ENCODE data around the gene BTBD9.
"Not testable (repeated sequence)": the region's sequence is repeated elsewhere in the genome, so short reads cannot be mapped to it uniquely, and the experiment has no call there.

Gene BTBD9

DNA sequence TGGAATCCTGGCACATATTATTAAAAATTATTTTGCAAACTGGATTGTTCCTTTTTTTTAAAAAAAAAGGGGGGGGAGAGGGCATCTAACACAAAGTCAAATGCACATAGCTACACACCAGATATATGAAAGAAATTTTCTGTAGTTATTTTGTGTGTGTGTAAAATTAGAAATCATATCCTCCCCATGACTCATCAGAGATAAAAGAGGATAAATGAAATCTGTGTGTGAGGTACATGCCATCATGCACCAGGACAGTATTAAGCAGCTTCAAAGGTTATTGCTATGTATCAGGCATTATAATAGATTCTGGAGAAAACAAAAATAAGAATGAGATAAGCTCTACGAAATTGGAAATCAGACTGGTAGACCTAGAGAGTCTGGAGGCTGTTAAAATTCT, 5.2 kb downstream of the BTBD9 start:
- H3K4me3 Mint-ChIP-seq, result no peak overlapping the region
- peaks cover 4% of the 10 kb centered on the region for H3K9me3 Mint-ChIP-seq
- H3K36me3 Mint-ChIP-seq (ENCODE audit: low read depth), result no peaks in the 10 kb centered on the region
- no peaks in the 10 kb centered on the region for H3K27me3 Mint-ChIP-seq (ENCODE audit: low read depth)
- no peak overlapping the region for H3K27ac Mint-ChIP-seq
- peaks cover 32% of the 10 kb centered on the region for H3K4me1 Mint-ChIP-seq (ENCODE audit: low read depth)

GRCh38 chr6:38632490-38632889, 7.2 kb downstream of the BTBD9 start:
- Mint-ChIP-seq H3K27me3 (ENCODE audit: low read depth) (no peaks in the 10 kb centered on the region), H3K9me3 (peaks cover 4% of the 10 kb centered on the region), H3K4me1 (ENCODE audit: low read depth) (peaks cover 19% of the 10 kb centered on the region), H3K27ac (no peak overlapping the region), H3K36me3 (ENCODE audit: low read depth) (no peaks in the 10 kb centered on the region), H3K4me3 (no peak overlapping the region)

DNA sequence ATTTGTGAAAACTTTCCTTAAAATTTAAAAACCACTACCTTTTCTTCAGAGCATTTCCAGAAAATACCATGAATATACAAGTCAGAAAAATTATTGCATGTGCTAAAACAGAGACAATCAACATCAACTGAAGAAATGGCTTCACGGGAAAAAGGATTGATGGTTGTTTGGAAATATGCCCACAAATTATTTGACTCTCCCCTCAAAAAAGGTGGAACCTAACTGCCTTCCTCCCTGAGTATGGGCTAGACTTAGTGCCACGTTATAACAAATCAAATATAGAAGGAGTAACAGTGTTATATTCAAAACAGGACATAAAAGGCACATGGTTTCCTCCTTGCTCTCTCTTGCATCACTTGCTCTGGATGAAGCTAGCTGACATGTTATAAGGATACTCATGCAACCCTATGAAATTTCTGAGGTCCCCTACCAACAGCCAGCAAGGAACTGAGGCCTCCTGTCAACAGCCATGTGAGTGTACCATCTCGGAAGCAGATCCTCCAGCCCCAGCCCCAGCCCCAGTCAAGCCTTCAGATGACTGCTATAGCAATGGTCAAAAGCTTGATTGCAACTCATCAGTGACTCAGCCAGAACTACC, 8.4 kb downstream of the BTBD9 start:
- peaks cover 4% of the 10 kb centered on the region for H3K9me3 Mint-ChIP-seq
- no peaks in the 10 kb centered on the region for H3K27me3 Mint-ChIP-seq (ENCODE audit: low read depth)
- H3K4me1 Mint-ChIP-seq (ENCODE audit: low read depth), result peaks cover 9% of the 10 kb centered on the region
- no peak overlapping the region for H3K4me3 Mint-ChIP-seq
- no peaks in the 10 kb centered on the region for H3K36me3 Mint-ChIP-seq (ENCODE audit: low read depth)
- no peak overlapping the region for H3K27ac Mint-ChIP-seq

DNA sequence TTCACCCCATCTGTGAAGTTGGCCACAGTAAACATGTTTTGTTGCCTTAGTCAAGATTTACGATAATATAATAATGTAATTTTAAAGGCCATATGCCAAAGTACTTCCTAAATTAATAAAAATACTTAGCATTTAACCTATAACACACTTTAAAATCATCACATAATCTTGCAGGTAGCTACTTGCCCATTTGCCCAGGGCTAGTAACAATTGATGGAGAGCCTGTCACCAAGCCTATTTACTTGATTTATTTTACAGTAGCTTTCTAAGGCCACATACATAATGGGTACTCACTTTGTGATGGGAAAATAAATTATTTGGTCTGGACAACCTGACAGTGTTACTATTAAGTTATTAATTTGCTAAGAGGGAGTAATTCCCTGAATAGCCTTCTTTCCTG, 14.5 kb downstream of the BTBD9 start:
- Mint-ChIP-seq H3K4me3 (no peak overlapping the region), H3K27ac (no peak overlapping the region), H3K27me3 (ENCODE audit: low read depth) (no peaks in the 10 kb centered on the region), H3K4me1 (ENCODE audit: low read depth) (no peaks in the 10 kb centered on the region), H3K36me3 (ENCODE audit: low read depth) (no peaks in the 10 kb centered on the region), H3K9me3 (no peaks in the 10 kb centered on the region)

DNA sequence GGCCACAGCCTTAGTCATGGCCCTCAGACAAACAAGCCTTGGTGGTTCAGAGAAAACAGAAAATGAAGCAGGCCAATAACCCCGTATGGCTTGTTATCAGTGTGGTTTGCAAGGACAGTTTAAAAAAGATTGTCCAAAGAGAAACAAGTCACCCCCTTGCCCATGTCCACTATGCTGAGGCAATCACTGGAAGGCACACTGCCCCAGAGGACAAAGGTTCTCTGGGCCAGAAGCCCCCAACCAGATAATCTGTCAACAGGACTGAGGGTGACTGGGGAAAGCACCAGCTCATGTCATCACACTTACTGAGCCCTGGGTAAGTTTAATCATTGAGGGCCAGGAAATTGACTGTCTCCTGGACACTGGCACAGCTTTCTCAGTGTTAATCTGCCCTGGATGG, 20.4 kb downstream of the BTBD9 start:
- not testable (repeated sequence) for H3K36me3 Mint-ChIP-seq (ENCODE audit: low read depth); H3K27me3 Mint-ChIP-seq (ENCODE audit: low read depth); H3K4me1 Mint-ChIP-seq (ENCODE audit: low read depth); H3K27ac Mint-ChIP-seq; H3K4me3 Mint-ChIP-seq; H3K9me3 Mint-ChIP-seq

GRCh38 chr6:38618301-38618700, 21.4 kb downstream of the BTBD9 start:
- not testable (repeated sequence) for H3K27ac Mint-ChIP-seq; H3K4me3 Mint-ChIP-seq; H3K9me3 Mint-ChIP-seq; H3K36me3 Mint-ChIP-seq (ENCODE audit: low read depth); H3K4me1 Mint-ChIP-seq (ENCODE audit: low read depth); H3K27me3 Mint-ChIP-seq (ENCODE audit: low read depth)

DNA sequence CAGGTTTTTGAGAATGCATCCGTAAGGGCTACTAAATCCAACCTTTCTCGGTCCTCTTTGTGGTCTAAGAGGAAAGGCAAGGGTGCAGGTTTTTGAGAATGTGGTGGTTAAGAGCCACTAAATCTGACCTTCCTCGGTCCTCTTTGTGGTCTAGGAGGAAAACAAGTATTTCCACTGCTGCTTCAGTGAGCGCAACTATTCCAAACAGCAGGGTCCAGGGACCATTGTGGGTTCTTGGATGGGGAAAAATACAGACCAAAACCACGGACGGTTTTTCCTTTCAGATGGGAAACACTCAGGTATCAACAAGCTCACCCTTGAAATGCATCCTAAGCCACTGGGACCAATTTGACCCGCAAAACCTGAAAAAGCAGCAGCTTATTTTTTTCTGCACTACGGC, 21.9 kb downstream of the BTBD9 start:
- no peaks in the 10 kb centered on the region for H3K4me1 Mint-ChIP-seq (ENCODE audit: low read depth)
- no peaks in the 10 kb centered on the region for H3K9me3 Mint-ChIP-seq
- no peak overlapping the region for H3K4me3 Mint-ChIP-seq
- H3K27ac Mint-ChIP-seq, result no peak overlapping the region
- no peaks in the 10 kb centered on the region for H3K27me3 Mint-ChIP-seq (ENCODE audit: low read depth)
- H3K36me3 Mint-ChIP-seq (ENCODE audit: low read depth), result no peaks in the 10 kb centered on the region

DNA sequence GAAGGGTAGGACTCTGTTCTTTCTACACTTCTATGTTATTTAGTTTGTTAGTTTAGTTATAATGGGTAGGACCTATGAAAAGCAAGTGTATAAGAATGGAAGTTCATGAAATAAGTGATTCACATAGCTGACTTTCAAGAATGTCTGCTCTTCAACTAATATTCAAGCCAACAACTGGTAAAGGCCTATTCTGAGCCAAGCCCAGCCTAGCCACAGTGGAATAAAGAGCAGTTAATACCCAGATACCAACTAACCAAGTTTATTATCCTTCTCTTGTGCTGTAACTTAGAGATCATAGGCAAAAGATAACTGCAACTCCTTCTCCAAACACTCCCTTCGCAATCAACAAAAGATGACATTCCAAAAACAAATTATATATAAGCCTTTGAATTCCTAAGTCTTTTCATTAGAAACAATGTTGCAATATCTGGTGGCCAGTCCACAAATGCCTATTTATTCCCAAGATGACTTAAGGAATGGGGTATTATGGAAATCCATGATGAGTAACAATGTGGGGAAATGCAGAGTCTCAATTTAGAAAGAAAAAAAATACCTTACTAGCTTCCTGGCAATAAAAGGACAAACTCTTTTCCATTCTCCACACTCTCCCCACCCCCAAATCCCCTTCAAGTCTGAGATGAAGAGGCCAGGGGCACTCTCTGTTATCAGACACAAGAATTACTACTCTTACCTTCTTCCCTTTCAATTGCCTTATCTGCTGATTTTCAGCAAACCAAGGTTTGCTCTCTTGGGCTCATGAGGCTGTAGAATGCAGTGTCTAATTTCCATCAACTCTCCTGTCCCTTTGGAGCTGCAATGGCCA, 27.4 kb downstream of the BTBD9 start:
- Mint-ChIP-seq H3K9me3 (no peaks in the 10 kb centered on the region), H3K36me3 (ENCODE audit: low read depth) (no peaks in the 10 kb centered on the region), H3K4me1 (ENCODE audit: low read depth) (no peaks in the 10 kb centered on the region), H3K27ac (no peak overlapping the region), H3K27me3 (ENCODE audit: low read depth) (no peaks in the 10 kb centered on the region), H3K4me3 (no peak overlapping the region)

DNA sequence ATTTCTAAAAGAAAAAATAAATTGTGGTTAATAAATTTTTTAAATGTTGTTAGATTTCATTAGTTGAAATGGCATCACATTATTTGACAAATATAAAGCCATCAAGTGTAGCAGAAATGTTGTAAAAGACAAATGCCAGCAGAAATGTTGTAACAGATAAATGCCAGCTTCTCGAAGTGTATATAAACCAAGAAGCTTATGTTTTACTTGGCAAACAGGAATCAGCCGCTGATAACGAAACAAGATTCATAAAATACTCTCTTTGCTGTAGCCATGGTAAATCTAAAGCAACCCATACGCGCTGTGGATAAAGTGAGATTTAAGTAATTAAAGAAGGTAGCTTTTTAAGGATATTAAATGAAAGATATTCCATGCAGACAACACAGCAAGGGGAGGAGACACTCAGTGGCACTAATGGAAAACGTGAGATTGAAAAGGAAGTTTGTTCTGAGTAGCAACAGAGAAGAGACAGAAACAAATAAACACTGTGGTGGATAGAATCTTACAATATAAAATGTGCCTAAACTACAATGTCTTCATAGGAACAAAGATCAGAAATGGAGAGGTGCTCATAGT, 29.6 kb downstream of the BTBD9 start:
- Mint-ChIP-seq H3K36me3 (ENCODE audit: low read depth) (no peaks in the 10 kb centered on the region), H3K4me1 (ENCODE audit: low read depth) (no peaks in the 10 kb centered on the region), H3K27me3 (ENCODE audit: low read depth) (no peaks in the 10 kb centered on the region), H3K27ac (no peak overlapping the region), H3K9me3 (no peaks in the 10 kb centered on the region), H3K4me3 (no peak overlapping the region)

GRCh38 chr6:38604700-38605099, 35.0 kb downstream of the BTBD9 start:
- Mint-ChIP-seq H3K9me3 (no peaks in the 10 kb centered on the region), H3K27me3 (ENCODE audit: low read depth) (no peaks in the 10 kb centered on the region), H3K4me1 (ENCODE audit: low read depth) (no peaks in the 10 kb centered on the region), H3K27ac (no peak overlapping the region), H3K36me3 (ENCODE audit: low read depth) (no peaks in the 10 kb centered on the region), H3K4me3 (no peak overlapping the region)

DNA sequence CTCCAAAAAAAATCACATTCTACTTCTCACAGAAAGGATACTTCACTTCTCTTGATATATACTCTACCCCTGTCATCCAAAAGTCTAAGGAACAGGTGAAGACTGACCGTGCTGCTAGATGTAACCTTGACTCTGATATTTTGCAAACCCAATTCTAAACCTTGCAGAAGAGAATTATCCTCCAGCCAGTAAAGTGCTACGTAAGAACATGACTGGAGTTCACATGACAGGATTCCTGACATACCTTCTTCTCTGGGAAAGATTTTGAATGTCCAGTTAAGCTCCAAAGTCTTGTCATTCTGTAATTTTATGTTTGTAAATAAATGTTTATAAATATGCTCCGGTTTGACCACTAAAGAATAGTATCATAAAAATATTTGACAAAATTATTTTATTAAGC, 35.8 kb downstream of the BTBD9 start:
- Mint-ChIP-seq H3K4me3 (no peak overlapping the region), H3K27ac (no peak overlapping the region), H3K4me1 (ENCODE audit: low read depth) (no peaks in the 10 kb centered on the region), H3K36me3 (ENCODE audit: low read depth) (no peaks in the 10 kb centered on the region), H3K27me3 (ENCODE audit: low read depth) (no peaks in the 10 kb centered on the region), H3K9me3 (no peaks in the 10 kb centered on the region)

DNA sequence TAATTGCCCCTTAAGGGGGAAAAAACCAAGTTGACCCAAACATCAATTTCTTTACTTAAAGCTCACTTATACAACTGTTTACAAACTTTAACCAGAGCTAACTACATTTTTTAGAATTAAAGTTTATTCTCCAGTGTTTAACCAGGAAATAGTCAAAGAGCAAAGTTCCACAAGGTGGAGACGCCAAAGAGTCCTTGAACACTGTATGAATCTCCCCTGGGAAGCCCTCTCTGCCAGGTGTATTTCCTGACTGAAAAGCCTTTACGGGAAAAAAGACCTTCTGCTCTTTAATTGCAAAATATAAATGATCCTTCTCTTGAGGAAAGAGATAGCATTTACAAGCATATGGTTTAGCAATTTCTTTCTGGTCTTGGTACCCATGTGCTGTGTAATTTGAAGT, 36.2 kb downstream of the BTBD9 start:
- Mint-ChIP-seq H3K4me1 (ENCODE audit: low read depth) (no peaks in the 10 kb centered on the region), H3K4me3 (no peak overlapping the region), H3K27me3 (ENCODE audit: low read depth) (no peaks in the 10 kb centered on the region), H3K9me3 (no peaks in the 10 kb centered on the region), H3K27ac (no peak overlapping the region), H3K36me3 (ENCODE audit: low read depth) (no peaks in the 10 kb centered on the region)

GRCh38 chr6:38599966-38600550, 39.7 kb downstream of the BTBD9 start:
- no peaks in the 10 kb centered on the region for H3K27me3 Mint-ChIP-seq (ENCODE audit: low read depth)
- no peaks in the 10 kb centered on the region for H3K9me3 Mint-ChIP-seq
- H3K4me3 Mint-ChIP-seq, result no peak overlapping the region
- no peak overlapping the region for H3K27ac Mint-ChIP-seq
- no peaks in the 10 kb centered on the region for H3K4me1 Mint-ChIP-seq (ENCODE audit: low read depth)
- peaks cover 4% of the 10 kb centered on the region for H3K36me3 Mint-ChIP-seq (ENCODE audit: low read depth)

DNA sequence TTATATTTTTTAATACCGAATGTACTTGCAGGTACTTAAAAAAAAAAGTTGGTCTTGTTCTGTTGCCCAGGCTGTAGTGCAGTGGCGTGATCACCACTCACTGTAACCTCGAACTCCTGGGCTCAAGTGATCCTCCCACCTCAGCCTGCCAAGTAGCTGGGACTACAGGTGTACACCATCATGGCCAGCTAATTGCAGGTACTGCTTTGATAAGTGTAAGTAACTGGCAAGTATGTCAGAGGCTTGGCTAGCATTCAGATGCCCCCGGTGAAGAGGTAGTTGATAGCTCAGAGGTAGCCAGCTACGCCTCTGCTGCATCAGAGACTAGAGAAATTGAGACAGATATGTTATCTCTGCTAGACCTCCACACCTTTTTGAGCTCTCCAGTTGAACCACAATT, 40.5 kb downstream of the BTBD9 start:
- Mint-ChIP-seq H3K36me3 (ENCODE audit: low read depth) (peaks cover 4% of the 10 kb centered on the region), H3K9me3 (no peaks in the 10 kb centered on the region), H3K27me3 (ENCODE audit: low read depth) (no peaks in the 10 kb centered on the region), H3K4me3 (no peak overlapping the region), H3K4me1 (ENCODE audit: low read depth) (no peaks in the 10 kb centered on the region), H3K27ac (no peak overlapping the region)

Data from T-helper 1 cell treated with Interleukin-12 subunit alpha and Interleukin-12 subunit beta and Interleukin-4 antibody, amounts not matched to agents 30 μg/mL and 1 μg/mL, for 36 hours (primary cell).